Left forelimb (tissue), 1 donor: ENCODE data around the gene TMPRSS5.

Experiments
- DNase-seq: peaks from one replicate; pipeline ENCODE4 v3.0.0-alpha.2; 2018; ENCODE audit warnings: low spot score

The TMPRSS5 gene

DNA sequence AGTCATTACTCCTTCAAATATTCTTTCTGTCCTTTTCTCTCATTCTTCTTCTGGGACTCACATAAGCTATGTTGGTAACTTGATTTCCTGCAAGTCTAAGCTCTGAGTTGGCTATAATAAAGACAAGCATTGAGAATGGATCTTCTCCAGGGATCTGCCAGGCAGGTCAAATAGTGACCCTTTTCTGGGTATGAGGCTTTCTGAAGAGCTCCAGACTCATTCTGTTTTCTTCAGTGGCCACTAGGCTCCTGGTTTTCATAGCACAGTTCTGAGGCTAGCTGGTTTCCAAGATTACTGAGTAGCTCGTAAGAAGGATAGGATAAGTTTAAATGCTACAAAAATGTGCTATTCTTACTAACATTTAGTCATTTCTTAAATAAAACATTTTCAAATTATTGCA lies 38.3 kb downstream of the TMPRSS5 start:
- DNase-seq: no peak

DNA sequence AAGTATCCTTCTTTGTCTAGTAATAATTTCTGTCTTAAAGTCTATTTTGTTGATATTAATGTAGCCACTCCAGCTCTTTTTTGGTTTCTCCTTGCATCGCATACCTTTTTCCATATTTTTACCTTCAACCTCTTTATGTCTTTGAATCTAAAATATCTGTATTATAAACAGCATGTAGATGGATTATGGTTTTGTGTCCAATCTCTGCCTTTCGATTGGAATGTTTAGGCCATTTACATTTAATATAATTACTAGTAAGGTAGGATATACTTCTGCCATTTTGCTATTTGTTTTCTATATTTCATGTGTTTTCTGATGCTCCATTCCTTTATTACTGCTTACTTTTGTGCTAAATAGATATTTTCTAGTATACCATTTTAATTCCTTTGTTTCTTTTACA lies 39.5 kb downstream of the TMPRSS5 start:
- DNase-seq: no peak

DNA sequence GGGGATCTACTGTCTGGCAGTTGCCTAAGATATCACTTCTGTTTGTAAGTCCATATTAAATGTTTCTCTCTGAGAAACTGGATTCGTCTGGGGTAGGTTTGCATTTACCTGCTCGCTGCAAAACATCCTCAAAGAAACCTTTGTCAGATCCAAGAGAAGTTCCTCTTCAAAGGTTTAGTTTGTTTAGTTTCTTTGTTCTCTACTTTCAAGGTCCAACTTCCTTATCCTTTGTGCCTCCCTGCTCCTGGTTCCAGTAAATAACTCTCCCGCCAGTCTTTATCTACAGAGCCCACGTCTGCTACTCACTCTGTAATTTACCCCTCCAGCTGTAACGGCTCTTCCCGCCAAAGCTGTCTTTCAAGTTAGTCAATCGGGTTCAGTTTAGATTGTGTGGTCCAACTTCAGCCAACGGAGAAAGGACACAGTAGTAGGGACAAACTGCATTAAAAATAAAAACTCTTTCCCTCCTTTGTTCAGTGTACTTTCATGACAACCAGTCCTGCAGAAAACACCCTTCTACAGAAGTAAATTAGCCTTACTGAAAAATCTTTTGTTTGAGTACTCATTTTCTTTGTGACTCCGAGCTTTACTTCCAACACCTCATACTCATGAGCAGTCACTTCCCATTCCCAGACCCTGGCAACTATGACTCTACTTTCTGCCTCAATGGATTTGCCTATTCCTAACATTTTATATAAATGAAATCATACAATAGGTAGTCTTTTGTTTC lies 41.0 kb downstream of the TMPRSS5 start:
- DNase-seq: no peak

DNA sequence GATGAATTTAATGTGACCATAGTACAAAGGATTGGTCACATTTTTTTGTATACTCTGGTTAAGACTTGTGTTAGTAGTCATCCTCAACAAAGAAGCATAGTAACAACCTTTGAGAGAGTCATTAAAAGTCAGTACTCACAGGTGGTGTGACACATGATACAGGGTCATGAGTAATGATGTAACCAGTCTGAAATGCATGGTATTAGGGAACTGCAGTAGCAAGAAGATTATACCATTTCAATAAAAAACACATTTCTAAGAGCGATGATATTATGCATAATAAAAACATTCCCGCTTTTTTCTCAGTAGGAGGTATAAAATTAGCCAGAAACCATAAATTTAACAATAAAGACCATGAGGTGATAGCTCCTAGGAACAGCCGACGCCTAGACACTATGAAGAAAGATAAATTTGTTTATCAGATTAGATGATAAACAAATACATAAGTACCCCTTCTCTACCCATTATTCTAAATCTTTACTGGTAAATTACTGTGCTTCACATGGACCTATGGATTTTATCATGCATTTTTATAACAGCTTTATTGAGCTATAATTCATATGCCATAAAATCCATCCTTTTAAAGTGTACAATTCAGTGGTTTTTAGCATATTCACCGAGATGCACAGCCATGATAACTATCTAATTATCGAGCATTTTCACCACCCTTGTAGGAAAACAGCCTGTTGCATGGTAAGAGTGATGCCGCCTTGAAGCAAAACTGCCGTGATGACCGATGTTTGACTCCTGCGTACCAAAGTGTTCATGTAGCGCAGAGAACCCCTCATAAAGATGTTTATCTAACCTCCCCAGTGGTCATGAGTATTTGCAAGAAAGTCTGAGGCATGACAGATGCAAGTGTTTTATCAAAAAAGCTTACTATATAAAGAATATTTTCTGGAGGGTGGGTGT lies 41.8 kb downstream of the TMPRSS5 start:
- no peak for DNase-seq

DNA sequence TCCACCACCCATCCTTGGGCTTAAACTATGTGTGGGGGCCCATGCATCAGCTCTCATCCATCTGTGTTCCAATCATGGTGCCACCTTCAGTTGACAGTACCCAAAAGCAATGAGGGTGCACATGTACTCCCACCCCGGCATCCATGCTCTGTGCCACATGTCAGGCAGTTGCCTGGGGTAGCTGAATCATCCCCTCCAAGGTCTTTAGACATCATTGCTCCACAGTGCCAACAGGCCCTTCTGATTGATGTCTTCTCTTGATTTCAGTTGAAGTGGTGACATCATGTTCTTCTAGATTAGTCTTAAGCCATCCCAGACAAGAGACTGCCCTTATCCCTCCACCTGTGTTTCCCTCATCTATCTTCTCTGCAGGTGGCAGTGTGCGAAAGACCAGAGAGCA lies 42.5 kb downstream of the TMPRSS5 start:
- no peak for DNase-seq

DNA sequence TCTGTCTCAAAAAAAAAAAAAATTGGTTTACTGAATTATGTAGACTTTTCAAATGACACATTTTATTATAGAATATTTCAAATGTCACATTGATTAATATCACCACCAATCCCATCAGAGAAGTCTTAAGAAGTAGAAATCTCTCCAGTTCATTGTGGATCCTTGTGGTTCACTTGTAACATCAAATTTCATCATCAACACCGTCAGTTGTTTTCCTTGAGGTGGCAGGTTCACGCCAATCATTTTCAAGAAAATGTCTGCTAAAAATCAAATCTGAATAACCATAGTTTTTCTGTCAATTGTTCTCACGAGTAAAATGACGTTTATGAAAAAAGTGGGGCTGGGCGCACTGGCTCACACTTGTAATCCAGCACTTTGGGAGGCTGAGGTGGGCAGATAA lies 50.3 kb downstream of the TMPRSS5 start:
- no peak for DNase-seq

DNA sequence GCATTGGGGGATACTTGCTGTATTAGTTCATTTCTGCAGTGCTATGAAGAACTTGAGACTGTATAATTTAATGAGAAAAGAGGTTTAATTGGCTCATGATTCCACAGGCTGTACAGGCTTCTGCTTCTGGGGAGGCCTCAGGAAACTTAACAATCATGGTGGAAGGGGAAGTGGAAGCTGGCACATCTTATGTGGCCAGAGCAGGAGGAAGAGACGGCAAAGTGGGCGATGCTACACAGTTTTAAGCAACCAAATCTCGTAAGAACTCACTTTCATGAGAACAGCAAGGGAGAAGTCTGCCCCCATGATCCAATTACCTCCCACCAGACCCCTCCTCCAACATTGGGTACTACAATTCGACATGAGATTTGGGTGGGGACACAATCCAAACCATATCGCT lies 55.1 kb downstream of the TMPRSS5 start:
- DNase-seq: no peak

DNA sequence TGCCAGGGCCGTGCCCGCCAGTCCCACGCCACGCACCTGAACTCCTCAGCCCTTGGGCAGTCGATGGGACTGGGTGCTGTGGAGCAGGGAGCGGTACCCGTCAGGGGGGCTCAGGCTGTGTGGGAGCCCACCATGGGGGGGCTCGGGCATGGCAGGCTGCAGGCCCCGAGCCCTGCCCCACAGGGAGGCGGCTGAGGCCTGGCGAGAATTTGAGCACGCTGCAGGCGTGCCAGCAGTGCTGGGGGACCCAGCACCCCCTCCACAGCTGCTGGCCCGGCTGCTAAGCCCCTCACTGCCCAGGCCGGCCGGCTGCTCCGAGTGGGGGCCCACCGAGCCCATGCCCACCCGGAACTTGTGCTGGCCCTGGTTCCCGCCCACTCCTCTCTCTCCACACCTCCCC lies 56.8 kb downstream of the TMPRSS5 start:
- DNase-seq: no peak

DNA sequence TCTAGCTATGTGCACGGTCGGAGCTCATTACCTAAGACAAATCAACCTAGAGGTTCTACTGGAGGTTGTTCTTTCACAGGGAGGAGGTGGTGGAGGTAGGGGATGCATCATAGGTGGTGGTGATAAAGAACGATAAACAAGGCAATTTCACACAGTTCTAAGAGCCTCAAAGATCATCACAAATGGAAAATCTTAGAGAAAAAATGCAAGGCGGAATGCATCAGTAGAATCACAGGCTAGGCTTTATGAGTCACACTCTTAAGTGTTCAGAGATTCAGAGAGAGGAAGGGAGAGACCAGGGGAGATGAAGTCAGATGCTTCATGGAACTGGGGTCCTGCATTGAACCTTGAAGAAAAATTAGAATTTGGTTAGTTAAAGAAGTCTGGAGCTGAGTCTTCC lies 58.3 kb downstream of the TMPRSS5 start:
- DNase-seq: no peak

DNA sequence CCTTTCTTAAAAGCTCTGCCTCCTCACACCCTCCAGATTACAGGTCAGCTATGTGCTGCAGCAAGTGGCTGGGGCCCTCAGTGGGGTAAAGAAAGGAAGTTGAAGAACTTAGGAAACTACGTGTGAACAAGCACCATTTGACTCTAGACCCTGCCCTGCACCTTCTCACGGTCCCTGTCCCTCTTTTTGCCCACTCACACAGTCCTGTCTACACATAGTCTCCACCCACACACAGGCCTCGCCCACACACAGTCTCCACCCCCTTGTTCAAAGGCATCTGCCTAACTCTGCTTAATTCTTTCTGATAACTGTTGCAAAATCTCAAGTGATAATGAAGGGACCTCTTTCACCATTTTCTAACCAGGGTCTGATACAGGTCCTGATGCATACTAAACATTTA lies 59.0 kb downstream of the TMPRSS5 start:
- DNase-seq: no peak

DNA sequence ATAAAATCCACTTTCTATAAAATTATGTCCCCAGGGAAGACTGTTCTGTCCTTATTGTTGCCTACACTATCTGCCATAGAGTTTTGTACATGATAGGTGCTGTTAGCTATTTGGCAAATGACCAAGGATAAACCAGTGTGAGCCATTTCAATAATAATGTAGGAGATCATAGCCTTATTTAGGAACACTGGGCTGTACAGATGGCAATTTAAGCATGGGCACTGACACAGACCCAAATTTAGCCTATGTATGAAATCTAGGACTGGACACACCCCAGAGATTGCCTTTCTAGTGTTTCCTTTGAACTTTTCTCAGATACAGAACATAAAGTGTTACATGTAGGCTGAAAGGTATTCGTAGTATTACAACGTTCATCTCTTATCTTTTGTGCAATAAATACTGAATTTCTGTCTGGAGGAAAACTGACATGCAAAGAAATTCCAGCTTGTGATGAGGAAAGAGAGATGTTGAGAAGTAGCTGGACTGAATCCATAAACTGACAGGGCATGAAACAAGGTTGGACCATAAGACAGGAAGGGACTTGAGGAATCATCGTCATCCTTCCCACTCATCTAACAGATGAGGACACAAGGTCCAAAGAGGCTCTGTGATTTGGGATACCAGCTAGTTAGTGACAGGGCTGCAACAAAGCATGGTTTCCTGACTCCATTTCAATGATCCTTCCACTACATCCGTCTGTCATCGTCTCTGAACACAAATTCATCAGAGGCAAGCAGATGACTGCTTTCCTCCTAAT lies 60.3 kb downstream of the TMPRSS5 start:
- DNase-seq: no peak

DNA sequence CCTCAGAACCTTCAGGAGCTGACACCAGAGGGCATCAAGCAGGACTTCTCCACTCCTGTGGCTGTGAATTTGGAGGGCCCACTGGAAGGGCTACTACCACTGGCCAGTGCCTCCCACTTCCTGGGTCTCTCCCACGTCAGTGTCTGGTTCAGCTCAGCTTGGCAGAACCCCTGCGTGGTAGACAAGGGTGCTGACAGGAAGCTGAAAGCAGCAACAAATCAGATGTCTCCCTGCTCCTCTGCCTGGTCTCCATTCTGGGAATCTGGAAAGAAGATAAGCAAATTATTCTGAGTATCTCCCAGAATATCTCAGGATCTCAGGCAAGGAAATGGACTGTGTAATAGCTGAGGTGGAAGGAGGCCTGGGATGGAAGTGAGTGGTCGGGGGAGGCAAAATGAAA lies 61.5 kb downstream of the TMPRSS5 start:
- DNase-seq: no peak

DNA sequence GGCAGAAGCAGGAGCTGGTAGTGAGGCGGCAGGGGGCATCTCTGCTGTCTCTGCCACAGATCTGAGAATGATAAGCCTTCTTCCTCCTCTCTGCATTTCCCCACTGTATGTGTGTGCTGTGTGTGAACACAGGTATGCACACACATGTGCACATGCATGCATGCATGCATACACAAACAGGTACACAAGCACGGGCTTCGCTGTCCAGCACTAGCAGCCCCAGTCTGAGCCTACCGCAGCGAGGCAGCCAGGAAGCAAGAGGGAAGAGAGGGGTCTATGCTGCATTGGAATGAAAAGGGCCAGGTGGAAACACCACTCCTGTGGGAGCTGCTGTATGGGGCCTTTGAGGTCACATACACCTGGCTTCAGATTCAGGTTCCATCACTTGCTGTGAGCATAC lies 62.4 kb downstream of the TMPRSS5 start:
- DNase-seq: no peak

DNA sequence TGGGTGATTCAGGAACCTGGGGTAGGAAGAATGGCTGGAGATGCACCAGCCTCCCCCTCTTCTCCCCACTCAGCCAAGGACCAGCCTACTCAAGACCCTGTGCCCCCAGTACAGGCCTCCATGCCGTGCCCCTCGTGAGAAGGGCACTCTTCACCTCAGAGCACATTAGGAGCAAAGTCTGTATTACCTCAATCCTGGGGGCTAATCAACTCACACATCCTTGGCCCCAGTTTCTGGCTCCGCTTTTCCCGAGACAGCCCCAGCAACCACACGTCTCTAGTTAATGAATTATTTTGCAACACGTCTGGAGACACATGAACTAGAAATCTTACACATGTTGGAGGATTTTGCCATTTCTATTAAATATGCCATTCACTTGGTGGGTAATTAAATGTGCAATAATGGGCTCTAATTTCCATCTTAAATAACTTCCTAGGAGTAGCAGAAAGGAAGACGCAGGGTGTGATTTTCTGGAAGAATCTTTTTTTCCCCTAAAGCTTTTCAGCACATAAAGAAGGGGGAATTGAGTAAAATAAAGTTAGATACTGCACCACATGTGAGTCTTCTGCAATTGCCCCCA lies 63.0 kb downstream of the TMPRSS5 start:
- DNase-seq: no peak

DNA sequence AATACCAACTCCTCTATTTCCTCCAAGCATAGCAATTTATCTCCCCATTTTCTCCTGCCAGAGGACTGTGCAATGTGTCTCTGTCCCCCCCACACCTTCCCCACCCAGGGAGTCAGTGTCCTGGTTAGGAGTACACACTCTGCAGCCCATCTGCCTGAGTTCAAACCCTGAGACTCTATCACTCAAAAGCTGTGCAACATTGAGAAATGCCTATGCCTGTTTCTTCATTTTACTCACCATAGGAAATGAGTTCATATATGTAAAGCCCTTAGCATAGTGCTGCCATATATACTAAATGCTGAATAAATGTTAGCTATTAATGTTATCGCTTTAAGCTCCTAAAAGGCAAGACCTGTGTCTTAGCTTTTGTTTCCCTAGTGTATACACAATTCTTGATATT lies 64.0 kb downstream of the TMPRSS5 start:
- DNase-seq: no peak

DNA sequence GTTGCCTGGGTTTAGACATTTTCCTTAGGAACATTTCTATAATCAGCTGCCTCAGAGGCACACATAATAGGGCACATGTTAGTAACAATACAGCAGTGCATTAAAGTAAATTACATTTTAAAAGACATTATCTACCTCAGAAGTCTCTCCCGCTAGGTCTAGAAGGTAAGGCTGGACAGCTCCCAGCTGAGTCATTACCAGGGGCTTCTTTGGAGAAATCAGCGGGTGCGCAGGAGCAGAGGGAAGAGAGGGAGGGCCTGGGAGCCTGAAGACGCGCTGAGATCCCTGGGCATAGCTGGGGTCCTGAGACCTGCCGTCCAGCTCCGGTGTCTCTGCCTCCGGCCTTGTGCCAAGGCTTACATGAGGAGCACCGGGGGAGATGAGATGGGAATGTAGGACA lies 67.7 kb downstream of the TMPRSS5 start:
- DNase-seq: no peak

DNA sequence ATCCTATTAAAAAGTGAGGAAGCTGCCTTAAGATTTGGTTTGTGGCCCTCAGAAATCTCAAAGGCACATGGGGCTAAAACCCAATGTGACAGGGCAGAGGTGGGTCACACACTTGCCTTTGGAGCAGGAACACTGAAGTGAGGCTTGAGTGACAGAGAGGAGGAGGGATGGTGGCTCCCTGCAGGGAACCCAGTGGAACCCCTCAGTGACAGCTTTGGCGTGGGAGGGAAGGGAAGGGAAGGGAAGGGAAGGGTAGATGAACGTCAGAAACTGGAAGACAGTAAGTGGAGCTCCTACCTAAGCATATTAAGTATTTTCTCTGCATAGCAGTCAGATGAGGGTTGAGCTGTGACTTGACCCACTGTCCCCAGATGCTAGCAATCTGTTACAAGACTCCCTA lies 68.5 kb downstream of the TMPRSS5 start:
- no peak for DNase-seq
